WTC11 (cell line): ENCODE results near the gene GALE. TPM values are rescaled to one million over a fixed set of nuclear protein-coding genes. Genes with fewer than 3 reads are reported as not detected.
"Not testable (repeated sequence)": the region's sequence is repeated elsewhere in the genome, so short reads cannot be mapped to it uniquely, and the experiment has no call there.

Experiments
- ATAC-seq: fragments of 200-7000 bp; cut with Tn5 transposase; 2 replicates; pipeline ENCODE4 v1.10.0; 2021; ENCODE audit warnings: mild to moderate bottlenecking, moderate library complexity
- CTCF ChIA-PET: fragments of 300-600 bp; sonication (Branson Sonifier 250); formaldehyde crosslinking; loops from one replicate; lab custom pipeline; 2021; ENCODE audit warnings: antibody characterized with exemption; lab: Charles Lee
- POLR2A ChIA-PET: fragments of 350-600 bp; sonication (Branson Sonifier 250); formaldehyde crosslinking; loops from one replicate; lab custom pipeline; 2021; ENCODE audit warnings: antibody characterized with exemption; lab: Charles Lee
- DNase-seq: peaks from one replicate; pipeline ENCODE4 v3.0.0; 2021; ENCODE audit warnings: low spot score
- H3K27ac Mint-ChIP-seq: 2 replicates; pipeline ENCODE4 v1.8.0; 2021; ENCODE audit warnings: mixed read lengths
- H3K27me3 Mint-ChIP-seq: 2 replicates; pipeline ENCODE4 v1.8.0; 2021; ENCODE audit warnings: low read depth, mild to moderate bottlenecking, moderate library complexity, mixed read lengths
- H3K36me3 Mint-ChIP-seq: 2 replicates; pipeline ENCODE4 v1.8.0; 2021; ENCODE audit warnings: mixed read lengths
- H3K4me1 Mint-ChIP-seq: 2 replicates; pipeline ENCODE4 v1.8.0; 2022; ENCODE audit warnings: mixed read lengths
- H3K4me3 Mint-ChIP-seq: 2 replicates; pipeline ENCODE4 v1.8.0; 2021; ENCODE audit warnings: mild to moderate bottlenecking, moderate library complexity, mixed read lengths
- H3K9me3 Mint-ChIP-seq: 2 replicates; pipeline ENCODE4 v1.8.0; 2021; ENCODE audit warnings: mixed read lengths
- AFF4 ChIP-seq: sonication (generic); formaldehyde crosslinking; IDR thresholded peaks from 2 replicates; pipeline ENCODE4 v1.8.1; 2023; ENCODE audit warnings: mild to moderate bottlenecking, missing genetic modification reagents, borderline replicate concordance
- ATF1 ChIP-seq: sonication (generic); formaldehyde crosslinking; IDR thresholded peaks from 2 replicates; pipeline ENCODE4 v1.8.1; 2023; ENCODE audit warnings: mild to moderate bottlenecking, moderate library complexity, missing genetic modification reagents
- MLX ChIP-seq: sonication (generic); formaldehyde crosslinking; IDR thresholded peaks from 2 replicates; pipeline ENCODE4 v1.8.1; 2023; ENCODE audit warnings: mild to moderate bottlenecking, missing genetic modification reagents, moderate library complexity
- PRDM15 ChIP-seq: sonication (generic); formaldehyde crosslinking; IDR thresholded peaks from 2 replicates; pipeline ENCODE4 v1.8.0; 2022; ENCODE audit warnings: missing genetic modification reagents
- ZNF423 ChIP-seq: fragments of 250-450 bp; sonication (Bioruptor Pico); IDR thresholded peaks from 2 replicates; pipeline ENCODE4 v2.1.2; 2022; ENCODE audit warnings: mild to moderate bottlenecking, moderate library complexity
- total RNA-seq: library from RNA; stranded (reverse); gene quantifications from 3 replicates; pipeline ENCODE4 v1.2.3, GENCODE V29; 2021

GALE gene
- total RNA-seq, 1 experiment from 2014 or later, result 30.3 TPM

- H3K9me3 Mint-ChIP-seq, result no peaks in the 10 kb centered on the region
- no peak overlapping the region for H3K4me3 Mint-ChIP-seq
- H3K27me3 Mint-ChIP-seq, result peaks cover 17% of the 10 kb centered on the region
- peaks cover 11% of the 10 kb centered on the region for H3K4me1 Mint-ChIP-seq
- no peaks in the 10 kb centered on the region; the same call in 1 of the 2 replicates for H3K36me3 Mint-ChIP-seq
- POLR2A ChIA-PET, result no interaction called here
- no peak overlapping the region for H3K27ac Mint-ChIP-seq
- CTCF ChIA-PET, result interaction anchor here (0.8 to 1.2 kb wide), 2 partner anchors 32 to 113 kb away, joined by 3 read pairs; no protein-coding TSS in a partner anchor
- TF ChIP-seq PRDM15 (CRISPR knock-in tag), result no peak
- DNase-seq (no peak), ATAC-seq (no peak)
These were observed 3.1 kb upstream of the GALE start for GRCh38 chr1:23803674-23804073.

GRCh38 chr1:23802809-23803342 lies 2.3 kb upstream of the GALE start:
- DNase-seq, H3K9me3 Mint-ChIP-seq, H3K27ac Mint-ChIP-seq, POLR2A ChIA-PET, ATAC-seq, H3K36me3 Mint-ChIP-seq, H3K4me3 Mint-ChIP-seq: not testable (repeated sequence)
- CTCF ChIA-PET, result interaction anchor here (1.0 to 7.8 kb wide), 5 partner anchors 7 to 114 kb away, joined by 3 to 109 read pairs (median 22); partner anchors contain the start of gene LYPLA2
- Mint-ChIP-seq H3K4me1 (peaks cover 14% of the 10 kb centered on the region), H3K27me3 (peaks cover 17% of the 10 kb centered on the region)

- no peak for TF ChIP-seq ATF1 (CRISPR knock-in tag)
- no peak for TF ChIP-seq AFF4 (CRISPR knock-in tag)
- no peak for TF ChIP-seq PRDM15 (CRISPR knock-in tag)
- TF ChIP-seq MLX, result no peak
- no peak for TF ChIP-seq ZNF423 (CRISPR knock-in tag)
- TF ChIP-seq, all 79 proteins: peak for 0
- Mint-ChIP-seq H3K9me3 (no peaks in the 10 kb centered on the region), H3K27me3 (peaks cover 17% of the 10 kb centered on the region), H3K27ac (no peak overlapping the region; the same call in 1 of the 2 replicates), H3K4me3 (peak overlapping the region; percentile 96), H3K36me3 (peaks cover 6% of the 10 kb centered on the region; the same call in 1 of the 2 replicates), H3K4me1 (peaks cover 14% of the 10 kb centered on the region)
- POLR2A ChIA-PET, result interaction anchor here (0.7 kb wide), 1 partner anchor 10 kb away, joined by 3 read pairs; no protein-coding TSS in a partner anchor
- ATAC-seq, result no peak
- no peak for DNase-seq
- CTCF ChIA-PET, result interaction anchor here (1.2 to 7.8 kb wide), 8 partner anchors 8 to 293 kb away, joined by 3 to 109 read pairs (median 14); partner anchors contain the start of genes LYPLA2 and PITHD1
These were observed 1.3 kb upstream of the GALE start for GRCh38 chr1:23801876-23802275.
